Femur (tissue), 1 donor: Measurements from ENCODE around the gene SH3BP1.

Experiments used
- DNase-seq: peaks from one replicate; pipeline ENCODE4 v3.0.0-alpha.2; 2017

SH3BP1 gene

DNA sequence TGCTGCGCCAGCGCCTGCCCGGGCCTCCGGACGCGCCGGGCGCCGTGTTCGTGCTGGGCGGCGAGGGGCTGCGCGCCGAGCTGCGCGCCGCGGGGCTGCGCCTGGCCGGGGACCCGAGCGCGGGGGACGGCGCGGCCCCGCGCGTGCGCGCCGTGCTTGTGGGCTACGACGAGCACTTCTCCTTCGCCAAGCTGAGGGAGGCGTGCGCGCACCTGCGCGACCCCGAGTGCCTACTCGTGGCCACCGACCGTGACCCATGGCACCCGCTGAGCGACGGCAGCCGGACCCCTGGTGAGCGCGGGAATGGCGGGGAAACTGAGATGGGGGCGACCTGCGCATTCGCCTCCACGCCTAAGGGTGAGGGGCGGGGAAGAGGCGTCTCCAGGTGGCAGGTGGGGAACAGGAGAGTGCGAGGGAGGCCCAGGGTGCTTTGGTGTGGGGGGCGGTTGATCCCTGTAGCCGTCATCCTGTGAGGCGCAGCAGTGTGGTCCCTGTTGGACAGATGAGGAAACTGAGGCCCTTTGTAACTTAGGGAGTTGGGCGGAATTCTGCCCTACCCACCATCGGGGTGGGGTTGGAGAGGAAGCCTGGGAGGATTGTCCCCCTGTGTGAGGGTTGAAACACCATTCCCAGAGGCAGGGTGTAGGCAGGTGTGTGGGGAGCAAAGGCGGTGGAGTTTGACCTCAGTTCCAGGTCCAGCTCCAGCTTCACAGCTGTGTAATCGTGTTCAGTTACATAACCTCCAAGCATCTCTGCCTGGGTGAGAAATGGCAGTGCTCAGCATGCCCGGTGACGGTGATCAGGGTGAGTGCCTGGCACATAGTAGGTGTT, 19.8 kb downstream of the SH3BP1 start:
- no peak for DNase-seq

DNA sequence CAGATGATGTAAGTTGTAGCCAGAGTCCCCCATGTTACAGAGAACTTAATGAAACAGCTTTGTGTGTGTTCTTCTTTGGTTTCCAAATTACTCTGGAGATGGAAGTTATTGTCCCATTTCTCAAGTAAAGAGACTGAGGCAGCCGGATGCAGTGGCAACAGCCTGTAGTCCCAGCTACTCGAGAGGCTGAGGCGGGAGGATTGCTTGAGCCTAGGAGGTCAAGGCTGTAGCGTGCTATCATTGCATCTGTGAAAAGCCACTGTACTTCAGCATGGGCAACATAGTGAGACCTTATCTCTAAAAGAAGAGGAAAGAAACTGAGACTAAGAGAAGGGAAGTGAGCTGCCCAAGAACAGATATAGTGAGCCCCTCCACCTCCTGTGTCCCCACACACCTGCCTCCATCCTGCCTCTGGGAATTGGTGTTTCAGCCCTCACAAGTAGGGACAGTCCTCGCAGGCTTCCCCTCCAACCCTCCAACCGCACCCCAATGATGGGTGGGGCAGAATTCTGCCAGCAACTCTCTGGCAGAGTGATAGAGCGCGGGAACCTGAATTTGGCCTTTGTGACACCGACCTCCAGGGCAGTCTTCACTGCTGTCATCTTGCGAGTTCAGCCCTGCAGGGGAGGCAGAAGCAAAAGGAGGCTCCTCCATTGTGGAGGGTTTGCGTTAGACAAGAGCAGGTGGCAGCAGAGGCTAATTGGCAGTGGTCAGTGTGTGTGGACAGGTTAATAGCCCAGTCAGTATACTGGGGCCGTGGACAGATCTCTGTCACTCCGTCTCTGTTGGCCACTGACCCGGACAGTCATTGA, 20.6 kb downstream of the SH3BP1 start:
- no peak for DNase-seq

DNA sequence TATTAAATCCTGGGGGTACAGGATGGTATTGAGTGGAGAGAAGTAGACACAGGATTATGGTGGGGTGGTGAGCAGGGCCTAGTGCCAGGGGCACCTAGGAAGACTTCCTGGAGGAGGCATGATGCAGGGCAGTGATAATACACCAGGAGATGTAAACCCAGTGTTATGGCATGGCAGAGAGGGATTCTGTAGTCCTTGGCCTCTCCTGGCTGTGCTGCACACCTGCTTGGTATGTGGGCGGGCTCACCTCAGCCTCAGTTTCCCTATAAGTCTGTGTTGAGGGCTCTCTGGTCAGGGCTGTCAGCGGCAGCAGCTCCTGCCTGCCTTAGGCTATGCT, 21.2 kb downstream of the SH3BP1 start:
- DNase-seq = no peak

DNA sequence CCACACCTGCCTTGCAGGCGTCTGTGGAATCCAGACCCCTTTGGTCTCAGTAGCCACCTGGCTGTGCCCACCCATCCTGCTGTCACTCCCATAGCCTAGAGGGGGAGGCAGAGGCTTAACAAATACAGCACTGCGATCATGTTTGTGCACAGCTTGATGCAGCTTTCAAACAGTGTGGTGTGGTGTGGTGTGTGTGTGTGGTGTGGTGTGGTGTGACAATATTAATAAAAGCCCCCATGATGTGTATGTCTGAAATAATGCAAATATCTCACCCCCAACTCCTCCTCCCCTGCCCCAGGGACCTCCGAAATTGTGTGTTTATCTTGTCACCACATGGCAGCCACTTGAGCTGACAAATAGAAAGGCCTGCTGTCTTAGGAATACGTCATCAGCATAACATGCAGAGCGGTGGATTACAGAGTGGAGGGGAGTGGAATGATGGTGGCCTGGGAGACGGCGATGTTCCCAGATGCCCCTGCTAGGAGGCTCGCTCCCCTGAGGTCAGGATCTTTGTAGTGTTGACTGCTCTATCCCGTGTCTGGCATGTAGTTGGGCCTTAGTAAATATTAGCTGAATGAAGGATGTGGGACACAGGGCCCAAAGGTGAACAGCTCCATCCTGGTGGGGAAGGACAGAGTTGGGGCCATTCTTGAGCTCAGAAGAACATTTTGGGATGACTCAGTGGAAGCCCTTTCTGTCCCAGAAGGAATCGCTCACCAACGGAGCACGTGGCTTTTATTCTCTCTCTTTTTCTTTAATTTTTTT, 21.9 kb downstream of the SH3BP1 start:
- peak; percentile 63 for DNase-seq

DNA sequence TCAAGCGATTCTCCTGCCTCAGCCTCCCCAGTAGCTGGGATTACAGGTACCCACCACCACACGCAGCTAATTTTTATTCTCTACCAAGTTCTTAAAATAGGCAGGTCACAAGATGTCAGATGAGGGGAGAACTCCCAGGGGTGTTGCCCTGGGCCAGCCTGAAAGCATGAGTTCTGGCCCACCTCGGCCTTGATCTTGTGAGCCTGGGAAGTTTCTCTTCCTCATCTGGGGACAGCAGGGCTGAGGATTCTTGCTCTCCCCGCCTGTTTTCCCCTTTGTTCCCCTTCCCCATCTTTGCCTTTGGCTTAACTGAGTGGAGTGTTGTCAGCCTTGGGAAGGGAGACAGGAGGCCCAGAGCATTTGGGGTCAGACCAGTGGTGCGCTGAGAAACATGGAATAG, 22.6 kb downstream of the SH3BP1 start:
- DNase-seq = no peak

DNA sequence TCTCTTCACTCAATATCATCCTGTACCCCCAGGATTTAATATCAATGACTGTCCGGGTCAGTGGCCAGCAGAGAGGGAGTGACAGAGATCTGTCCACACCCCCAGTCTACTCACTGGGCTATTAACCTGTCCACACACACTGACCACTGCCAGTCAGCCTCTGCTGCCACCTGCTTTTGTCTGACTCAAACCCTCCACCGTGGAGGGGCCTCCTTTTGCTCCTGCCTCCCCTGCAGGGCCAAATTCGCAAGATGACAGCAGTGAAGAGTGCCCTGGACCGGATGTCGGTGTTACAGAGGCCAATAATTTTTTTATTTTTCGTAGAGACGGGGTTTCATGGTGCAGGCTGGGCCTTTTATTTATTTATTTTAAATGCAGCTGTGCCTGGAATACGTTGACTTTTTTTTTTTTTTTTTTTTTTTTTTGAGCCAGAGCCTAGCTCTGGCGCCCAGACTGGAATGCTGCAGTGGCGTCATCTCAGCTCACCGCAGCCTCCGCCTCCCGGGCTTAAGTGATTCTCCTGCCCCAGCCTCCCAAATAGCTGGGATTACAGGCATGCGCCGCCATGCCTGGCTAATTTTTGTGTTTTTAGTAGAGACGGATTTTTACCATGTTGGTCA, 24.2 kb downstream of the SH3BP1 start:
- no peak for DNase-seq

DNA sequence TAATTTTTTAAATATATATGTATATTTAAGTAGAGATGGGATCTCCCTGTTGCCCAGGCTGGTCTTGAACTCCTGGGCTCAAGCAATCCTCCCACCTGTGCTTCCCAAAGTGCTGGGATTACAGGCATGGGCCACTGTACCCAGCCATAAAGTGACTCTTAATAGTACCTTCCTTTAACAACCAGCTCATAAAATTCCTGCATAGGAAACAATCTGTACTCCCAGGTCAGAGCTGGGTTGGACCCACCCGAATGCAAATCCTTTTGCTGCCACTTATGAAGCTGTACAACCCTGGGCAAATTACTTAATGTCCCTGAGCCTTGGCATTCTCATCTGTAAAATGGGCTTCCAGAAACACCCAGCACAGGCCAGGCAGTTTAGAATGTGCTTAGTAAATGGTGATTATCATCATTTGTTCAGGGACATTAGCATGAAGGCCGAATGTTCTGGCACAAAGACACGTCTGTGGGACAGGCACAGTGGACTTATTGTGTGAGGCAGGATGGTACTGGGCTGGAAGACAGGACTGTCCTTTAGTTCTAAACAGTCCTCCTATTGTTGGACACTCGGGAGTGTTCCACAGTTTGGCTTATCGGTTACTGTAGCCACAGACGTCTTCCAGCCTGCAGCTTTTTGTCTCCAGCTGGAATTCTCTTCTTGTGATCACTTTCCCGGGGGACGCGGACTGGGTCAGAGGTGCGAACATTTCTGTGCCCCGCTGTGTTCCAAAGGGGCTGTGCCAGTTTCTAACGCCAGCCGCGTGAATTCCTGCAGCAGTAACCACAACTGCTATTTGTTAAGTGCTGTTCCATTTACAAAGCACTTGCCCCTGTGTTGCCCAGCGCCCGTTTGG, 25.0 kb downstream of the SH3BP1 start:
- DNase-seq = no peak

DNA sequence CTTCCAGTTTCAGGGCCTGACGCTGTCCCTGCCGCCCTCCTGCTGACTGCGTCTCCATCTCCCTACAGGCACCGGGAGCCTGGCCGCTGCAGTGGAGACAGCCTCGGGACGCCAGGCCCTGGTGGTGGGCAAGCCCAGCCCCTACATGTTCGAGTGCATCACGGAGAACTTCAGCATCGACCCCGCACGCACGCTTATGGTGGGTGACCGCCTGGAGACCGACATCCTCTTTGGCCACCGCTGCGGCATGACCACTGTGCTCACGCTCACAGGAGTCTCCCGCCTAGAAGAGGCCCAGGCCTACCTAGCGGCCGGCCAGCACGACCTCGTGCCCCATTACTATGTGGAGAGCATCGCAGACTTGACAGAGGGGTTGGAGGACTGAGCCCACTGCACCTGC, 26.0 kb downstream of the SH3BP1 start:
- no peak for DNase-seq

DNA sequence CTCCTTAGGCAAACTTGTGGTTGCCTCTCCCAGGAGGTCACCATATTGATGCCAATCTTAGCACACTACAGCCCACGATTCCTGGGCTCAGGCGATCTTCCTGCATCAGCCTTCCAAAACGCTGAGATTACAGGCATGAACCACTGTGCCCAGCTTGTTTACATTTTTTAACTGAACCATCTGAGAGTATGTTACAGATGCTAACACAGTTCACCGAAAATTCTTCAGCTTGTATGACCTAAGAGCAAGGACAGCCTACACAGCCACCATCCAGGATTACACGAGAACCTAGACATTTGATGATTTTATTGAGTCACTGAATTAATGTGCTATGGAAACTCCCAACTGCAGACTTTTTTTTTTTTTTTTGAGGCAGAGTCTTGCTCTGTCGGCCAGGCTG, 30.1 kb downstream of the SH3BP1 start:
- no peak for DNase-seq

DNA sequence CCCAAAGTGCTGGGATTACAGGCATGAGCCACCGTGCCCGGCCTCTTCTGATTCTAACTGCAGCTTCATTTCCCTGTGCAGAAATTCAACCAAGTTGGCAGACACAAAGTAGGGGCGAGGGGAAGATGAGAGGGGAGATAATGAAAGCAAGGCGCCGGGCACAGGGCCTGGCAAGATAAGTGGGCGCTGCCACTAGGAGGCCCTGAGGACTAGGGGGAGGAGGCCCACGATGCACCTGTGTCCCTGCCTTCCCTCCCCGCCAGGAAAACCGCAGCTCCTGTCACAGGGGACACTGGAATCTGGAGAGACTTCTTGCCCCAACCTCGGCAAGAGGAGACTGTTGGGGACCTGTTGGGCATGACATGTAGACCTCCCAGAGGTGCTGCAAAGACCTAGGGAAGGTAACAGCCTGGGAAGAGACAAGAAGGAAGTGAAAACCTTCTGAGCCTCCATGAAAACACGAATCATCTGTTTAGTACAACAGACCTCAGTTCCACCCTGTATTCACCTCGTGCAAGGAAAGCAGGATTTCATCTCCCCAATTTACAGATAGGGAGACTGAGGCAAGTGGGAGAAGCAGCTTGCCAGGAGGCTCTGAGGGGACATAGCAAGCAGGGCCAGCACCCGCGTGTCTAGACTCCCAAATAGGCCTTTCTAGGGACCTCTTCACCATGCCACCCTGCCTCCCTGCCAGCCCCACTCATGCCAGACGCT, 32.9 kb downstream of the SH3BP1 start:
- DNase-seq = no peak

DNA sequence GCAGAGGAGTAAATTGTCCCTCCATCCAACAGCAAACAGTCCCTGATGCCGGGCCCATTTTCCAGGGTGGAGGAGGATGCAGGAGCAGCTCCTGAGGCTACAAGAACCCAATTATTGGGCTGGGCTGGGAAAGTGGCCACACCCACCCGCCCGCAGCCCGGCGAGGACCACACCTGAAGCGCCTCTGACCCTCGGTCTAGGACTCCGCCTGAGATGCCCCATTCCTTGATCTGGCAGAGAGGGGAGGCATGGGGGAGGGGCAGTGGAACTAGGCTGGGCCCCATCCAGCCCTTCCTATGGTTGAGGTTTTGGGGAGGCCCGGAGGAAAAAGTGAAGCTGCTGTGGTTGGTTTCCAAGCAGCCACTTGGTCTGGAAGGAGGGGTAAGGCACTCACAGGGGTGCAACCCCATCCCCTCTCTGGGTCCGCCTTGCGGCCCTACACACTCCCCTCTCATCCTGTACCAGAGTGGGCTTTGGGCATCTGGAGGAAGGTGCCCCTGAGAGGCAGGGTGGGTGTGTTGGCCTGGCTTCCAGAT, 33.5 kb downstream of the SH3BP1 start:
- no peak for DNase-seq

DNA sequence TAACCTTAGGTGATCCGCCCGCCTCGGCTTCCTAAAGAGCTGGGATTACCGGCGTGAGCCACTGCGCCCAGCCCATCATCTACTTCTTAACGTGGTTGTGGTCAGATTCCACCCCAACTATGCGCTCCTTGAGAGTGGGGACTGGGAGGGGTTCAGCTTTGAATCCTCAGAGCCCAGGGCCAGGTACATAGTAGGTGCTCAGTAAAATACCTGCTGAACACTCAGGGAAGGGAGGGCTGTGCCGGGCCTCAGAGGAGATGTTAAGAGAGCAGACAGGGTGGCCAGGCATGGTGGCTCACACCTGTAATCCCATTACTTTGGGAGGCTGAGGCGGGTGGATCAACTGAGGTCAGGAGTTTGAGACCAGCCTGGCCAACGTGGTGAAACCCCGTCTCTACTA, 34.8 kb downstream of the SH3BP1 start:
- DNase-seq = no peak

DNA sequence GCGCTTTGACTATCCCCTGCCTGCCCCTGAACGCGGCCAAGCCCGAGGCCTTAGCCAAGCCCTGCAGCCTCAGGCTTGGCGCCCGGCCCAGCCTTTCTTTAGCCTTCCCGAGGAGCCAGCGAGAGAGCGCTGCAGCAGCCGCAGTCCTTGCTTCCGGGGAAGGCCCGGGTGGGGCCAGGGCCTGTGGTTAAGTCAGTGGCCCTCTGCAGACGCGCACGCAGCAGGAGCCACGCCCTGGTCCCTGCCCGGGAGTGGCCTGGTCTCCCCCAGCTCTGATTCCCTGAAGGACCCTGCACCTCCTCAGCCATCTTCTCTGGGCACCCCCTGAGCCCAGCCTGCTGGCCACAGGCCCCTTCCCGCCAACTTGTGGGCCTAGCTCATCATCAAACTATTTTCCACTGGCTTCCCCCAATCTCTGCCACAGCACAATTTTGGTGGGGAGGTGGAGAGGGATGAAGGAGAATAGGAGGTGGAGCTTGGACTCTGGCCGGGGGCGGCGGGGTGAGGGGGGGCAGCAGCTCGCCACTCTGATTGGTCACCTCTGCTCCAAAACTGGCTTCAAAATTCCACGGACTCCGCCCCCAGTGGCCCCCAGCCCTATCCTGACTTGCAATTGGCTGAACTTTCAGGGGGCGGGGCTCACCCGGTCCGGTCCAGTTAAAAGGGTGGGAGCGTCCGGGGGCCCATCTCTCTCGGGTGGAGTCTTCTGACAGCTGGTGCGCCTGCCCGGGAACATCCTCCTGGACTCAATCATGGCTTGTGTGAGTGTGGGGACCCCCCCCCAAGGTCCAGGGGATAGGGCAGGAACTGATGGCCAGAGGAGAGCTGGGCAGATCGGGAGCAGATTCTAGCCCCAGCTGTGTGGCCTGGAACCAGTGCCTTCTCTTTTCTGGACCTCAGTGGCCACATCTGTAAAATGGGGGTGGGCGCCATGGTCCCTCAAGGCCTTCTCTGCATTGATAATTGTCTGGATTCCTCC, 35.8 kb downstream of the SH3BP1 start, which contains the start of gene LGALS1:
LGALS1 (plus strand) TSS at position 686 of the 979 bp plus-strand sequence; CDS start at position 753, 67 bp downstream.
- DNase-seq = peak; percentile 99

DNA sequence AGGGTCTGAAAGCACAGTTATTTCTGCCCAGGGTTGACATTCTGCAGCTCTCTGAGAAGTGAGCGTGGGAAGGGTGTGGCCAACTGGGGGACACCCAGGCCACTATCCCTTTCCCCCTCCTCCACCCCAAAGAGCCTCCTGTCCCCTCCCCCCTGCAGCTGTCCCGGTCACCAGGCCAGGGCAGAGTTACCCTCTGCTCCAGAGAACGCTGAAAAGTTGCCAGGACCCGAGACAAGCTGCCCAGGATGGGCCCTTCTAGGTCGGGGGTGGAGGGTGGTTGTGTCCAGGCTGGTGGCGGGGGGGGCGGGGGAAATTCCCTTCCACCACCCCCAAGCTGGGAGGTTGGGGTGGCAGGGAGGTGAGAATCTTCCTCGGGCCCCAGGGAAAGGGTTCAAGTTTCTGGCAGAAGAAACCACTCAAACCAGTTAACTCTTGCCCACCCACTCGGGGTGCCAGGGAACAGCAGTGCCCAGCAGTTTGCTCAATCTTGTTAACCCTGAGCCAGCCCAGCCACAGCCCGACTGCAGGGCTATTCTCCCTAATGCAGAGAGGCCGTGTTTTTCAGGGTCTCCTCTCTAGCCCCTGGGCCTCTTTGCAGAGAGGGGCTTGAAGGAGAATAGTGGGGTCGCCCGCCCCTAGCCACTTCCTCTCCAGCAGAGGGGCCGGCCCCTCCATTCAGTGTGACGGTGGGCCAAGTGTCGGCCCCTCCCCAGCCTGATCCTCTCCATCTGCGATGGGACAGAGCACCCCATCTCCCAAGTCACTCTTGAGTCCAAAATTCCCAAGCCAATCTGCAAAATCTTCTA, 36.7 kb downstream of the SH3BP1 start:
- peak; percentile 79 for DNase-seq

DNA sequence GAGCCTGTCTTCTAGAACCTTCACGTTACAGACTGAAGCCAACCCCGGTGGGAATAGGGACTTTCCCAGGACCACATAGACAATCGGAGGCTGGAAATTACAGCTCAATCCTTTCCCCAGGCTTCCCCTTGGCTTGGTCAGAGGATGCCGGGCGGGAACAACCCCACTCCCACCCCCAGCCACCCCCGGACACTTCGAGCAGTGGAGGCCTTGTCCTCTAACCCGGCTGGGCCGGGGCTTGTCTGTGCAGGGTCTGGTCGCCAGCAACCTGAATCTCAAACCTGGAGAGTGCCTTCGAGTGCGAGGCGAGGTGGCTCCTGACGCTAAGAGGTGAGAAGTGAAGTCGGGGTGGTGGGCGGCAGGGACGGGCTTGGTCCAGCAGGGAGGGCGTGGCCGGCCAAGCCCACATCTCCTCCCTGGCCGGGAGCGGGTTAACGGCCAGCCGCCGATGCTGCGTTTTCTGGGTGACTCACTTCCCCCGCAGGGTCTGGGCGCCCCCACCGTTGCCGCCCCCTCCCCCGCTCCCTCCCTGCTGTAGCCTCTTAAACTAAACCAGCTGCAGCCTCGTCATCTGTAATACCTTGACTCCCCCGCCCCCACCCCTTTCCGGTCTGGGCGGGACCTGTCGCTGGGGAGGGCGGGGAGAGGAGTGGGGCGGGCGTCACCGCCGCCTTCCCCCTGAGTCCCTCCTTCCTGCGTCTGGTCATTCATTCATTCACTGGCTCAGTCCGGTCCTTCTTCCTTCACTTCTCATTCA, 37.4 kb downstream of the SH3BP1 start:
- DNase-seq = peak; percentile 94

DNA sequence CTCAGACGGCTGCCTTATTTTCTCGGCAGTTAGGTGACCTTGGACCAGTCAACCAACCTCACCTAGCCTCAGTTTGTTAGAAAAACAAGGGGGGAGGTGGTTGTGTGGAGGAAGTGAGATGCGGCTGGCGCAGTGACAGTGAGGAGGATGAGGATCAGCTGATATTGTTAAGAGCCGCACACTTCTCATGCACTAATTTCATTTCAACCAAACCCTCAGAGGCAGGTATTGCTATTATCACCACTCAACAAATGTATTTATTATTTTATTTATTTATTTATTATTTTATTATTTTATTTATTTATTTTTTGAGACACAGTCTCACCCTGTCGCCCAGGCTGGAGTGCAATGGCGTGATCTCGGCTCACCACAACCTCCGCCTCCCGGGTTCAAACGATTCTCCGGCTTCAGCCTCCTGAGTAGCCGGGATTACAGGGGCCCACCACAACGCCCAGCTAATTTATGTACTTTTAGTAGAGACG, 38.1 kb downstream of the SH3BP1 start:
- DNase-seq = no peak

DNA sequence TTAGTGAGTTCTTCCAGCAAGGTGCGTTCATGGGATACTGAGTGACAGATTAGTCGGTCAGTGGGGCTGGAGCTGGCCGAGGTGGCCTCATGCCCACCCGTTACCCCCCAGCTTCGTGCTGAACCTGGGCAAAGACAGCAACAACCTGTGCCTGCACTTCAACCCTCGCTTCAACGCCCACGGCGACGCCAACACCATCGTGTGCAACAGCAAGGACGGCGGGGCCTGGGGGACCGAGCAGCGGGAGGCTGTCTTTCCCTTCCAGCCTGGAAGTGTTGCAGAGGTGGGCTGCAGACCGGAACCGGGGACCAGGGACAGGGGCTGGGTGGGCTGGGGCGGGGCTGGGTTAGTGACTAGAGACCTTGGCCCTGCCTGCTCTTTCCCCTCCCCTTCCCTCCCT, 38.9 kb downstream of the SH3BP1 start:
- no peak for DNase-seq

DNA sequence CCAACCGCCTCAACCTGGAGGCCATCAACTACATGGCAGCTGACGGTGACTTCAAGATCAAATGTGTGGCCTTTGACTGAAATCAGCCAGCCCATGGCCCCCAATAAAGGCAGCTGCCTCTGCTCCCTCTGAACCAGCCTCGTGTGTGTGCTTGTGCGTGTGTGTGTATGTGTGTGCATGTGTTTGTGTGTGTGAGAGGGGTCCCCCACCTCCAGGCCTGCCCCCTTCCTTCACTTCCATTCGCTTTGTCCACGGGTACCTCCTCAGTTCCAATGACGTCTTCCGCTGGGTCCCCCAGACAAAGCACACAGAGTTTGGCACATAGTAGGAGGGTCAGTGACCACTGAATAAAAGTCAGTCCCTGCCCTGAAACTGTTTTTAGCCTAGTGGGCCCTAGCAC, 40.2 kb downstream of the SH3BP1 start:
- no peak for DNase-seq
